HPDE6-E6E7 (cell line): Measurements from ENCODE around the gene CABLES2.

Experiments used
- DNase-seq: peaks from one replicate; pipeline ENCODE4 v3.0.0; 2011; ENCODE audit warnings: missing footprints; ENCODE audit errors: extremely low spot score

Gene CABLES2

GRCh38 chr20:62405108-62405980 is 1.7 kb downstream of the CABLES2 start:
- no peak for DNase-seq

GRCh38 chr20:62404761-62405107 is 2.4 kb downstream of the CABLES2 start:
- DNase-seq: no peak

- no peak for DNase-seq
These were observed 2.9 kb downstream of the CABLES2 start for GRCh38 chr20:62404112-62404665.

DNA sequence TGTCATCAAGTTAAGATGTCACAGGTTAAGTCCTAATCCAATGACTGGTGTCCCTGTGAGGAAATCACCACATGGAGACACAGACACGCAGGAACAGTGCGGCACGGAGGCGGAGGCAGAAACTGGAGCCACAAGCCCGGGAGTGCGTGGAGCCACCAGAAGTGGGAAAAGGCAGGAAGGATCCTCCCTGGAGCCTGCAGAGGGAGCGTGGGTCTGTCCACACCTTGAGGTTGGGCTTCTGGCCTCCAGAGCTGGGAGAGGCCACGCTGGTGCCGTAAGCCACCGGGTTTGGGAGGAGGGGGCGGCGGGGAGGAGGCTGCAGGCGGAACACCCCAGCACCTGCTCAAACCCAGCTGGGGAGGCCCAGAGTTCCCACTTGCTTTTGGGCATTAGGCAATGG is 3.8 kb downstream of the CABLES2 start:
- DNase-seq: no peak

GRCh38 chr20:62402456-62403150 is 4.5 kb downstream of the CABLES2 start:
- DNase-seq: no peak

DNA sequence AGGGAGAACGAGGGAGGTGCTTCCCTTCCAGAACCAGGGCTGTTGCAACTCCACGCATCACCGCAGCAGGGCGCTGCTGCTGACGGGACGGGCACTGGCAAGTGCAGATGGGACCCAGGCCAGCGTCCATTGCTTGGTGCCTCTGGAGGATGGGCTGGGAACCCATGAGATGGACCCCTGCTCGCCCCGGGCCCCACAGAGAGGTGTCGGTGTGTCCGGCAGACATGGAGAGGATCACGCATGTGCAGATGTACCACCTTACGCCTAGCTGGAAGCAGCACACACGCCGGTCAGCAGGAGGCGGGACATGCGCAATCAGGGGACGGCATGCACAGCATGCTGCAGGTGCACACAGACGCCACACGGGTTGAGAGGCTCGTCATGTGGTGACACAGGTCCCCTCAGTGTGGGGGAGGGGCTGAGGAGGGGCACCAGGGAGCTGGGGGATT is 5.7 kb downstream of the CABLES2 start:
- no peak for DNase-seq

- DNase-seq: no peak
These were observed 6.5 kb downstream of the CABLES2 start for GRCh38 chr20:62400541-62400940.

DNA sequence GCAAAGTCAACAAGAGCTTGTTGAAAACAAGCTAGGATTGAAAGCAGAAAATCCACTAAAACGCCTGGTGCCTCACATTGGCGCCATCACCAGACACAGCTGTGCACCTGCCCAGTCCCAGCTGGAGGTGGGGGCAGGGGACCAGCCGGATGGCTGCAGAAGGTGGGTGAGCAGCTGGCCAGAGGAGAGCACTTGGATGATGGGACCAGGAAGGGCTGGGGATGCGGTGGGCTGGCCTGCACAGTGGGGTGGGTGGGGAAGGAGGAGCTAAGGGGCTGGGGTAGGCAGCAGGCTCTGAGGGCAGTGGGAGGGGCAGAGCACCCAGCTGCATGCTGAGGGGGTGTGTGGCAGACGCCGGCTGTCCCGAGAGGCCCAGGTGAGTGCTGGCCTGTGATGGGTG is 7.1 kb downstream of the CABLES2 start:
- DNase-seq: no peak

- no peak for DNase-seq
These were observed 8.8 kb downstream of the CABLES2 start for GRCh38 chr20:62398120-62398821.

DNA sequence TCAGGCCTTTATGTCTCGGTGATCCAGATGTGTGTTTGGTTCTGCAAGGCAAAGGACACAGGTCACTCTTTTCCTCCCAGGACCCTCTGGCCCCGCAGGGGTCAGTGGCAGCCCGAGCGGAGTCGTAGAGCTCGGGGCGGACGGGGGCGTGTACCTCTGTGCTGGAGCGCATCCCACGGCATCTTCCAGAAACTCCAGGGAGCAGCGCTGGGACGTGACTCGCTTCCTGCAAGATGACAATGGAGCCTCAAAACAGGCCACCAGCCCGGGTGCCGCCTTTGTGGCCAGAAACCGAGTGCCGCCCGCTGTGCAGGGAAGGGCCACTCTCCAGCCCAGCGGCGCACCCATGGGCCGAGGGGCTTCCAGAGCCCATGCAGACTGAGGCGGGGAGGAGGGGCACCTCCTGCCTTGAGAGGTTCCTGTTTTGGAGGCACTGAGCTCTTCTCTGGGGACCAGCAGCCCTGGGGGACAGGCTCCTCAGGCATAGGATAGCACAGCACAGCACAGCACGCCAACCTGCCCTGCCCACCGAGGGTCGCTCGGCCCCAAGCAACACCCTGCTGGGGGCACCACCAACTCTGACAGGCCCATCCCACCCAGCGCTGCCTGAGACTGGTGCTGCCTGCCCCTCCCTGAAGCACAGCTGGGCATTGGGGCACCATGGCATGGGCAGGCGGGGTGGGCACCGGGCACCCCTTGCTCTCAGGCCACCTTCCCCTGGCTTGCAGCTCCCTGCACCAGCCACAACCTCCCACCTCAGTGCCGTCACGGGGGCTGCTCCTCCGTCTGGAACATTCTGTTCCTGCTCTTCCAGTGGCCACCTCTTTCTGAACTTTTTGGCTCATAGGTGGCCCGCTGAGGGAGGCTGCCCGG is 10.5 kb downstream of the CABLES2 start:
- DNase-seq: no peak

DNA sequence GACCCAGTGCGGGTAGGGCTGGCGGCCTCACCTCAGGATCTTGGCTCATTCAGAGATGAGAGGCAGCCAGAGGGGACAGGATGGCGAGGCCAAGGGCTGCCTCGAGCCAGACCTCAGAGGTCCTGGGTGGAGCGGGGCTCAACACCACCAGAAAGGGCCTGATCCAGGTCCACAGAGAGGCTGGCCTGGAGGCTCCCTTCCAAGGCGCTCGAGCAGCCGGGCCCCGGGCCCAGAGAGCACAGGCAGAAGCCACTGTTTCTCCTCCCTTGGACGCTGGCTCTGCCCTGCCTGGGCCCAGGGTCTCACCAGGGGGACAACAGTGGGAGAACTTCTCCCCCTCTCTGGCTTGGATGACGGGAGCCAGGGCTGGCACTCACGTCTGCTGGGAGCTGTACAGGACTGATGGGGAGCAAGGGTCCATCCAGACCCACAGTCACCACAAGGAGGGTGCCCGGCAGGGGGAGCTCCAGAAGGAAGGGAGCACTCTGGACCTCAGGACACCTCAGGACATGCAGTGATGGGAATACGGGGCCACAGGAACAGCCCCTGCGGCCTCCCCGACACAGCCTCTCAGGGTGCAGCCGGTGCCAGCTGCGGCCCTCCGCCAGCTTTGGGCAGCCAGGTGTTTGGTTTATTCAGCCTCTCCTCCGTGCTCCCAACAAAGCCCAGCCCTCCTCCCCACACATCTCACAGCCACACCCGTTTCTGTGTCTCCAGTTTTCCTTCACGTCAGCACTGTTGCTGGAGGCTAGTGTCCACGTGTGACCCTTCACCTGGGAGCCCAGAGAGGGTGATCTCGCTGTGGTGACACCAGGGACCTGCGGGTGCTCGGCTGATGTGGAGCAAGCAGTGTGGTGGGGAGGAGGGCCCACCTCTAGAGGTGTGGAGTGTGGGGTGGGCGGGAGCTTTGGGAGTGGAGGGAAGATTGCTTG is 11.5 kb downstream of the CABLES2 start:
- DNase-seq: no peak

DNA sequence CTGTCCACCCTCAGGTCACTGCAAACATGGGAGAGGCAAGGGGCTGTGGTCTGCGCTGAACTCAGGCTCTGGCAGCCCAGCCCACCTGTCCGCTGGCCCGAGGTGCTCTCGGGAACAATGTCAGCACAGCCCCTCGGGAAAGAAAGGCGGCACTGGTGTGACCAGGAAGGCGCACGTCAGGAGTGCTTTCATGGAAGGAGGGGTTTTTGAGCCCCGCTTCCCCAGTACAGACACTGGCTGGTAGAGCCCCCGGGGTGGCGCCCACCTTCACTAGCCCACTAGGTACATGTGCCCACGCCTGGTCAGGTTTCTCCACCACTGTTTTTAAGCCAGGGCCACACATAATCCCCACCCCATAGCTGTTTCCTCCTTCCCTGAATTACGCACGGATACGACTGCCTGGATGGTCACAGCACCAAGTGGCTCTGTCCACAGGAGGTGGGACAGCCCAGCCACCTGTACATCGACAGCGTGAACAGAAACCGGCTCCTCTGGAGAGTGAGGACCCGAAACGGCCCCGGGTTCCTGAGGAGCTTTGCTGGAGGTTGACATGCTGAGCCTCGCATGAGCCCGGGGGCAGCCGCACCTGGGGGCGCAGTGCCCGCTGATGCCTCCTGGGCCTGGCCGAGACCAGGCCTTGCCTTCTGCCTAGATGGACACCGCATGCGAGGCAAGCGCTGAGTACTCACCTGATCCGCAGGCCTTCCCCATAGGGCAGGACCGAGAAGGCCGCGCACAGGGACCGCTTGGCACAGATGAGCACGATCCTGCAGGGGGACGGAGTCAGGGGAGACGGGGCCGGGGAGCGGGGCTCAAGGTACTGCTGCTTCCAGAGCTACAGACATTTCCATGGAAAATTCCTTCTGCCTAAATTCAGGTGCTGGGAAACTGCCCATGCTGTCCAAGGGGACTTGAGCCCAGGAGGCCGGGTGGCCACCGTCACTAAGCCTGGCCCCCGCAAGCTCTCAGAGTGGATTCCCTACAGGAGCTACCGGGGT is 12.5 kb downstream of the CABLES2 start:
- no peak for DNase-seq

DNA sequence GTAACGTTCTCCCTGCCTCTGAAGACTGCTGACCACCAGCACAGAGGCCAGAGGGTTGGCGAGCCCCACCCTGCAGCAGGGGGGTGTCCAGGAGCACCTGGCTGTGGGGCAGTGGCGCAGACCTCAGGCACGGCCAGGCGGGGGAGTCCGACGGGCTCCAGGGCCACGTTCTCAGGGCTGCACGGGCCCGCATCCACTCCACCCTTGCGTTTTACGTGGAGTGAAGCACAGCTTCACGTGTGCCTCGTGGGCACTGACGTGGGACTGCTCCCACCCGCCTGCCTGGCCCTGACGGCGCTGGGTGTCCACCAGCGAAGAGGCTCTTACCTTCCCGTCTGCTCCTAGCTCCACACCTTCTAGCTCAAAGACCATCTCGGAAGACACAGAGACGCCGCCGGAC is 13.3 kb downstream of the CABLES2 start:
- no peak for DNase-seq

- DNase-seq: no peak
These were observed 13.8 kb downstream of the CABLES2 start for GRCh38 chr20:62393335-62393665.

DNA sequence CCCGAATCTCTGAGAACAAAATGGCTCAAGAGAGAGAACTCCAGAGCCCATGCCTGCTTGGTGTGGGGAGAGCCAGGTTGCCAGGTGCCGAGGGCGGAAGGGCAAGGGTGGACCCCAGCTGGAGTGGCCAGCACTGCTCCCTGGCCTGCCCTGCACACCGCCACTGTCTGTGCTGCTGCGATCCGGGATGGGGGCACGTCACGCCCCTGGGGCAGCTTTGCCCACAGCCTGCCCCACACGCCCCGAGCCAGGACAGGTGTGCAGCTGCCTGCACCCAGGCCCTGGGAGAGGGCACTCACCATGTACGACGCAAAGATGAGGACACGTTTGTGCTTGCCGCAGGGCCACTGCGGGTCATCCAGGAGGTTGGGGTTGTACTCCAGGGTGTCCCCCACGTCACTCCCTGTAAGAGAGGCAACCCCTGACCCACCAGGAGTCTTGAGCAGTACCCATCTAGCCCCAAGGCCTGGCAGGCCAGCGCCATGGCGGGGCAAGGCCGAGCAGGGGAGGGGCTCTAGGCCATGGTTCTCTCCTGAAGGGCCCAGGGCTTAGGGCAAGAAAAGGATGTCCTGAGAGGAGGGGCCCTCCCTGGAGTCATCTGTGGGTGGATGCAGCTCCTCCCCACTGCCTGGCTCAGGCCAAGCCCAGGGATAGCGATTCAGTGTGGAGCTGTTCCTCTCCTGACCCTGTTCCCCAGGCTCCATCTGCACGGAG is 14.3 kb downstream of the CABLES2 start:
- no peak for DNase-seq

- DNase-seq: no peak
These were observed 15.0 kb downstream of the CABLES2 start for GRCh38 chr20:62392077-62392418.

- no peak for DNase-seq
These were observed 15.7 kb downstream of the CABLES2 start for GRCh38 chr20:62391165-62392076.
